GM18505 (cell line): ENCODE results near the gene GPD1L.
"Not testable (repeated sequence)": the region's sequence is repeated elsewhere in the genome, so short reads cannot be mapped to it uniquely, and the experiment has no call there.

Experiments
- ATAC-seq: cut with Tn5 transposase; IDR thresholded peaks from one replicate; pipeline ENCODE4 v1.9.1; 2021; ENCODE audit not compliant: unreplicated experiment
- POLR2A ChIP-seq: IDR thresholded peaks from 4 replicates; pipeline ENCODE4 v1.6.1; 2011; ENCODE audit warnings: borderline replicate concordance; ENCODE audit not compliant: insufficient read depth, insufficient read length; ENCODE audit errors: extremely low read depth

Gene GPD1L

DNA sequence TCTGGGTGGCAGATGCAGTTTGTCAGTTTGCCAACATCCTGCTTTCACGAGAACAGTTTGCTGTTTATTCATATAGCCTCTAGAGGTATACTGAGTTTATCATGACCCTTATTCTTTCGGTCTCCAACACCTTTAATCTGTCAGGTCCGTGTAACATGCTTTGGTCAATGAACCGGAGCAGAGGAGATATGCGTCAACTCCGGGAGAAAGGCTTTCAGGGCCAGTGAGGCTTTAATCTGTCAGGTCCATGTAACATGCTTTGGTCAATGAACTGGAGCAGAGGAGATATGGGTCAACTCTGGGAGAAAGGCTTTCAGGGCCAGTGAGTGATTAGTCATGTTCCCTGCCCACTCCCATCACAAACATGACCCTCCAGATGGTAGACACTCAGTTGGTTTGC is 16.9 kb upstream of the GPD1L start:
- no peak for ATAC-seq
- no peak for TF ChIP-seq POLR2A

DNA sequence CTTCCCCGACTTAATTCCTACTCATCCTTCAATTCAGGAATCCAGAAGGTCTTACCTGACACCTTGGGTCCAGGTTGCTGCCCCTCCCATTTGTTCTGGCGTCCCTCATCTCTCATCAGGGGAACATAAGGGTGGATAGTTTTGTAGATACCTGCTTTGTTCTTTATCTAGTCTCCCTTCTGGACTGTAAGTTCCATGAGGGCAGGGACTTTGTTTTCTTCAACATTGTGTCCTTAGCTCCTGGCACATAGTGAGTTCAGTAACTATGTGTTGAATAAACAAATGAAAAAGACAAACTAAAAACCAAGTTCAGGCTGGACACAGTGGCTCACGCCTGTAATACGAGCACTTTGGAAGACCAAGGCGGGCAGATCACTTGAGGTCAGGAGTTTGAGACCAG is 13.2 kb upstream of the GPD1L start:
- no peak for ATAC-seq
- no peak for TF ChIP-seq POLR2A

DNA sequence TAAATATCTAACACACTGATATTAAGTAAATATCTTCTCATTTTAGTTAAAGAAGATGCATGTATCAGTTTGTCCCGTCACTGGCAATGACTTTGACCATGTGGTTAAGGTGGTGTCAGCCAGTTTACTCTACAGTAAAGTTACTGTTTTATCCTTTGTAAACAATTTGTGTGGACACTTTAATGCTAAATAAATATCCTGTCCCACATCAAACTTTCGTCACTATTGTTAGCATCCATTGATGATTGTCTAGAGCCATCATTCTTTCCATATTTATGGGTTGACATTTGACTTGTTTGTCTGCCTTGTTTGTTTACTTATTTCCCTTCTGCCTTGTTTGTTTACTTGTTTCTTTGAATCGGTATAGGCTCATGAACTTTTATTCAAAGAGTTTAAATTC is 11.0 kb upstream of the GPD1L start:
- no peak for TF ChIP-seq POLR2A
- ATAC-seq: no peak

DNA sequence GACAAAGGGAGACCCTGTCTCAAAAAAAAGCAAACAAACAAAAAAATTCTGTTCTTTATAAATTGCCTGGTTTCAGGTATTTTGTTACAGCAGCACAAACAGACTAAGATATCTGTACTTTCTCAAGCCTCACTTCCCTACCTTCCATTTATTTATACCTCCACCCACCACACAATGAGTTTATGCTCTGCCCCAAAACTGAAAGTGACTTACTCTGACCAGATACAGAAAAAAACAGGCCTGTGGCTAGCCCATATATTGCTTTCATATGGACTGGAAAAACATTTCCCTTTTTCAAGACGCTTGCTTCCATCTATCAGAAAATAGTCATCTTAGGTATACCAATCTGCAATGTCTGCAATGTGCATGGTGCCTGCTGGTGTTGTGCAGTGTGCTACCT is 8.7 kb upstream of the GPD1L start:
- ATAC-seq: no peak
- TF ChIP-seq POLR2A: no peak

DNA sequence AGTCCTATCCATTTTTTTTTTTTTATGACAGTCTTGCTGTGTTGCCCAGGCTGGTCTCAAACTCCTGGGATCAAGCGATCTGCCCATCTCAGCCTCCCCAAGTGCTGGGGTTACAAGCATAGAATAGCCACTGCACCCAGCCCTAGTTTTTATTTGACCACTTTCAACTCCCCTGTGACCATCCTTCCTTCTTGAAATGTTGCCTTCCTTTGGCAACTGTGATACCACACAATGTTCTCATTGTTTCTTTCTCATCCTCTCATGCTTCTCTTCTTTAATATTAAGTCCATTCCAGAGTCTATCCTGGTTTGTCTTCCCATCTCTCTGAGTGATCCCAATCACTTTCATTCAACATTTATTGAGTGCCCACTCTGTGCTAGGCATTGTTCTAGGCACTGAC is 7.9 kb upstream of the GPD1L start:
- TF ChIP-seq POLR2A: no peak
- ATAC-seq: no peak

DNA sequence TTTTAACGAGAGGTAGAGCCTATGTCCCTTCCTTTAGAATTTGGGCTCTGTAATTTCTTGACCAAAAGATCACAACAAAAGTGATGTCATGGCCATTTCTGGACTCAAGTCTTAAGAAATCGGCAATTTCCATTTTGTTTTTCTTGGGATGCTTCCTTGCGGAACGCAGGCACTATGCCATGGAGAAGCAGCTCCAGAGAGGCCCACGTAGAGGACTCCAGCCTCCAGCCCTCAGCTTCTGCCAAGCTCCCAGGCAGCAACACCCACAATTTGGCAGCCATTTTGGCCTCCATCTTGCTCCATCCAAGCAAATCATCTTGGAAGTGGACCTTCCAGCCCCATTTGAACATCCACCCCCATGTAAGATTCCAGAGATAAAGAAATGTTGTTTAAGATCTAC is 6.0 kb upstream of the GPD1L start:
- TF ChIP-seq POLR2A: no peak
- no peak for ATAC-seq

DNA sequence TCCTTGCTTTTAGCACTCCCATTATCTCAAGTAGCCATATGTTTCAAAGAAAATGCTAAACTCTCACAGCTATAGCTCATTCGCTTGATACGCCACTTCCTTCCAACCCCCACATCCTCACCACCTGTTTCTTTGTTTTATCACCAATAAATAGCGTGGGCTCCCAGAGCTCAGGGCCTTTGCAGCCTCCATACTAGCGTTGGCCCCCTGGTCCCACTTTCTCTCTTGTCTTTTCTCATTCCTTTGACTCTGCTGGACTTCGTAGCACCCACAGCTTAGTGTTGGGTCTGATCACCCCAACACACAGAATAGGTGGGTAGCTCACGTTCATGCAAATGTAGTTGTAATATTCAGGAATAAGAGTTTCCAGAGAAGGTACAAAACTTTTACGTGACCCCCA is 4.1 kb upstream of the GPD1L start:
- no peak for ATAC-seq
- no peak for TF ChIP-seq POLR2A

DNA sequence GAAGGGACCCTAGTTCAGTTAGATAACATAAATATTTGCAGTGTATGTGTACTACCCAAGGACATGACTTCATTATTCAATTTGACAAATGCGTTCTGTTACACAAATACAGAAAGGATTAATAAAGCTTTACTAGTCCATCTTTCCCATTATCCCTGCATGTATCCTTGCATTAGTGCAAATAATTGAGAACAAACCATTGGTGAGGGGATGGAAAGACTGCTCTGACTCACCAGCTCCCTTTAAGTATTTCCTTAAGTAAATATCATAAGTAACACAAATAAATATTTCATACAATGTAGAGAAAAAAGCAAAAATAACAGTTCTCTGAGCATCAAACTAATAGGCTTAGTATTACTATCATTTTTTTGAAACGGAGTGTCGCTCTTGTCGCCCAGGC is 1.9 kb upstream of the GPD1L start:
- TF ChIP-seq POLR2A: no peak

DNA sequence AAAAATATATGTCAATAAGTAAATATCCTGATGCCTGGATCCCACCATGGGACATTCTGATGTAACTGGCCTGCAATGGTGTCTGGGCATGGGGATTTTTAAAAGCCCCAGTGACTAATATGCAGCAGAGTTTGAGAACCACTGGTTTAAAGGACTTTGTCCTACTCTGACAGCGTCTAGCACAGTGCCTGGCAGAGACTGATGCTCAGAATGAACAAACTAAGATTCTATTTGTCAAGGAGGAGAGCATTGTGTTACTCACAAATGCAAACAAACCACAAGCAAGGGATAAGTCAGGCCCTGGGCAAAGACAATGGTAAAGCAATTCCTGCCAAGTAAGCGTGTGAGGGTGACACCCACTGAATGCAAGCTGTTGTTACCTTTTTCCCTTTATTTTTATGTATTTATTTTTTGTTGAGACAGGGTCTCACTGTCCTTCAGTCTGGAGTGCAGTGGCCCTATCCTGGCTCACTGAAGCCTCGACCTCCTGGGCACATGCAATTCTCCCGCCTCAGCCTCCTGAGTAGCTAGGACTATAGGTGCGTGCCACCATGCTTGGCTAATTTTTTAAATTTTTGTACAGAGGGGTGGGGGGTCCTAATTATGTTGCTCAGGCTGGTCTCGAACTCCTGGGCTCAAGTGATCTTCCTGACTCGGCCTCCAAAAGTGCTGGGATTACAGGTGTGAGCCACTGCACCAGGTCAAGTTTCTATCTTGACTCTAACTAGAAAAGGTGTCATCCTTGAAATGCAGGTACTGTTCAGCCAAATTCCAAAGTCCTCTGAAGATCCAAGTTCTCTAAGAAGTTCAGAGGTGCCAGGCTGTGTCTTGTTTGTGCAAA is 909 bp upstream of the GPD1L start:
- TF ChIP-seq POLR2A: no peak
- ATAC-seq: no peak

More for the DNA sequence above, 1.9 kb upstream of the GPD1L start:
- no peak for ATAC-seq

DNA sequence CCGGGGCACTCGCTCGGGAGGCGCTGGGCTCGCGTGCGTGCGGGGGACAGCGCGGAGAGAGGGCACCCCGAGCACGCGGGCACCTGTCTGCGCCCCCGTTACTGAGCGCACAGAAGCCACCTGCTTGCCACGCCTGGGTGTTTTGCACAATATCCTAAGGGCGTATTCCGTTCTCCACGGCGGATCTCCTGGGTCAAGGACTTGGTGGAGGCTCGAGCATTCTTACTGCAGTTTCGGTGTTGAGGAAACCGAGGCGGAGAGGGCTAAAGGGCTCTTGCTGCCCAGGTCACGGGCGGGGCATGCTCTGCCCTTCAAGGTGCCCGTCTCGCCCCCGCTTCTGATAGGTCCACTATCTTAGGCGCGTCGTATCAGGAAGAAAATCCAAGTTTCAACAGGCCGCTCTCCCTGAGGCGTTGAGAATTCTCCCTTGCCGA is 526 bp downstream of the GPD1L start:
- no peak for ATAC-seq

DNA sequence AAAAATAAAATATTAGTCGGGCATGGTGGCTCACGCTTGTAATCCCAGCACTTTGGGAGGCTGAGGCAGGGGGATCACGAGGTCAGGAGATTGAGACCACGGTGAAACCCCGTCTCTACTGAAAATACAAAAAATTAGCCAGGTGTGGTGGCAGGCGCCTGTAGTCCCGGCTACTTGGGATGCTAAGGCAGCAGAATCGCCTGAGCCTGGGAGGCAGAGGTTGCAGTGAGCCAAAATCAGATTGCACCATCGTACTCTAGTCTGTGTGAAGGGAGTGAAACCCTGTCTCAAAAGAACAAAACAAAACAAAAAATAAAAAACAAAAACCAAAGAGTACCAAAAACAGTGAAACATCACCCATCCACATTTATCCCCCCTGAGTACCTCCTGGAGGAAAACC is 1.8 kb downstream of the GPD1L start:
- not testable (repeated sequence) for ATAC-seq

More for the DNA sequence above, 526 bp downstream of the GPD1L start:
- no peak for TF ChIP-seq POLR2A

DNA sequence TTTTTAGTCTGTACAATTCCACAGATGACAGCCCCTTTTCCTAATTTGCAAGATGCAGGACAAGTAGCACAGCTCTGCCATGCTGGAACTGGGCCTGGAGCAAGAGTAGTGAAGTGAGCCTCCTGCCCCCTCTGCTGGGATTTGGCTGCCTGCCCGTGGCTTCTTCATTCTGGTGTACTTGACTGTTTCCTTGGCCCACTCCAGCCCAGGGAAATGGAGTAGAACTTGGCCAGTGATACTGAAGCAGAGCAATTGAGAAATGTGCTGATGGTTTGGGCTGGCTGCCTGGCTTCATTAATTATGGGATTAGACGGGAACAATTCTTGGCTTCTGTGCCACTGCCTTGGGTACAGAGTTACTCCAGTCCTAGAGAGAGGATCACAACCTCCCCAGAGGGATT is 2.8 kb downstream of the GPD1L start:
- no peak for ATAC-seq
- TF ChIP-seq POLR2A: no peak

DNA sequence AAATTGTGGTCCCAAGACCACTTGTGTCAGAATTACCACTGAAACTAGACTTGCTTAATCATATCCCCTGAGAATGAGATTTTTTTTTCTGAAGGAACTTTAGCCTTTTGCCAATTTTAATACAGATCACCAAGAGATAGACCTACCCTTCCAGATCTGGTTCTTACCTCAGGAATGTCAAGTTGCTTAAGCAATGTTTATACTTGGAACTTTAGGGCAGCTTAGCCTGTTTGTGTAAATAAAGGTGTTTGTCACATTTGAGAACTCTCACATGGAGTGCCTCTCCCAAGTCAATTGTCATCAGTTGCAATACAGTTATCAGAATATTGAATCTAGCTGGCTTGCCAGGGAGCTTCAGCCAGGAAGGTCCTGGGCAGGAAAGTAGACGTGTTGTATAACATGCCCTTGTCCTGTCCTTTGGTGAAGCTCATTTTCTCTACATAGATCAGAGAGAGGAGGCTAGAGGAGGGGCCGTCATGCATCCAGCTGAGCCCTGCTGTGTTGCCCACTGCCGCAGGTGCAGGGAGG is 3.9 kb downstream of the GPD1L start:
- ATAC-seq: no peak
- no peak for TF ChIP-seq POLR2A

DNA sequence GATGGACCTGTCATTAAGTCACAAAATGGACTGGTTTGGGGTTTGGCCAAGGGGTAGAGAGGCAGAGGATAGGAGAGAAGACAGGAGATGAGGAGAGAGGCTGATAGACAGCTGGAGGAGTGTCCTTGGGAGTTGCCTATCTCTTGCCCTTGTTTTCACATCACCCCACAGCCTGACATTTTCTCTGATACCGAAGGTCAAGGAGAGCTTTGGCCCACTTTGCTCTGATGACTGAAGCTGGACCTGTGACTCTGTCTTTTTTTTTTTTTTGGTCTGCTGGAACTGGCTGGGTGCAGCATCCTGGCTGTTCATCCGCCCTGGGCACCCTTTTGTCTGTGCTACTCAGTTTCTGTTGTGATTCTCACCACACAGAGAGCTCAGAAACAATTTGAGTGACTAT is 5.1 kb downstream of the GPD1L start:
- no peak for ATAC-seq
- TF ChIP-seq POLR2A: no peak

DNA sequence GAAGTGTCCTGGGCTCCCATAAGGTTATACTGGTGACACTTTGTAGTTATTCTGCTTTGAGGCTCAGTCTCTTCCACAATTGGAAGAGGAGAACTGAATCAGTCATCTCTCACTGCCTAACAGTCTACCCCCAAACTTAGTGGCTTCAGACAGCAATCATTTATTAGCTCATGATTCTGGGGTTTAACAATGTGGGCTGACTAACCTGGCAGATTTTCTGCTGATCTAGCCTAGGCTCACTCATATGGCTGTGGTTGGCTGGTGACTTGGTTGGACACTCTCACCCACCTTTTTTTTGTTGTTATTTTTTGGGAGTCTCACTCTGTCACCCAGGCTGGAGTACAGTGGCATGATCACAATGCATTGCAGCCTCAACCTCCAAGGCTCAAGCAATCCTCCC is 7.1 kb downstream of the GPD1L start:
- no peak for ATAC-seq
- no peak for TF ChIP-seq POLR2A

DNA sequence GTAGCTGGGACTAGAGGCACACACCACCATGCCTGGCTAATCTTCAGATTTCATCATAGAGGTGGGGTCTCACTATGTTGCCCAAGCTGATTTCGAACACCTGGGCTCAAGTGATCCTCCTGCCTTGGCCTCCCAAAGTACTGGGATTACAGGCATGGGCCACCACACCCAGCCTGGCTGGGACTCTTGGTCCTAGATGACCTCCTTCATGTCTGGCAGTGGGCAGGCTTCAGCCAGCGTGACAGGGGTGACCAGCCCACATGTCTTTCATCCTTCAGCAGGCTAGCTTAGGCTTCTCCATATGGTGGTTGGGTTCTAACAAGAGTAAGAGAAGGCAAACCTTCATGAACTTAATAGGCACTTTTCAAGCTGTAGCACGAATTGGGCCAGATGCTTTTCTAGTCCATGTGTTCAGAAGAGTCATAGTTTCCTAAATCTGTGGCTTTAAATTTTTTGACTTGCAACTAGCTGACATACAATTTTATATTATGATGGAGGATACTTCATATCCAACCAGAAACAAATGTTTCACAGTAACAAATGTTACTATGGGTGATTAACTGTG is 7.6 kb downstream of the GPD1L start:
- no peak for ATAC-seq

DNA sequence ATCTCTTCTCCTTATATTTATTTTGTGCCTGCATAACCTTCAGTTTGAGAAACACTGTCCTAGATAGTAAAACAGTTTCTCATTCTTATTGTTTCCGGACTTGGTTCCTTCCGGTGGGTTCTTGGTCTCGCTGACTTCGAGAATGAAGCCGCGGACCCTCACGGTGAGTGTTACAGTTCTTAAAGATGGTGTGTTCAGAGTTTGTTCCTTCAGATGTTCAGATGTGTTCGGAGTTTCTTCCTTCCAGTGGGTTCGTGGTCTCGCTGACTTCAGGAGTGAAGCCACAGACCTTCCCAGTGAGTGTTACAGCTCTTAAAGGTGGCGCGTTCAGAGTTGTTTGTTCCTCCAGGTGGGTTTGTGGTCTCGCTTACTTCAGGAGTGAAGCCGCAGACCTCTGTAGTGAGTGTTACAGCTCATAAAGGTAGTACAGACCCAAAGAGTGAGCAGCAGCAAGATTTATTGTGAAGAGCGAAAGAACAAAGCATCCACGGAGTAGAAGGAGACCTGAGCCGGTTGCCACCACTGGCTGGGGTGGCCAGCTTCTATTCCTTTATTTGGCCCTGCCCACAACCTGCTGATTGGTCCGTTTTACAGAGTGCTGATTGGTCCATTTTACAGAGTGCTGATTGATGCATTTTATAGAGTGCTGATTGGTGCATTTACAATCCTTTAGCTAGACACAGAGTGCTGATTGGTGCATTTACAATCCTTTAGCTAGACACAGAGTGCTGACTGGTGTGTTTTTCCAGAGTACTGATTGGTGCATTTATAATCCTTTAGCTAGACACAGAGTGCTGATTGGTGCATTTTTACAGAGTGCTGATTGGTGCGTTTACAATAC is 8.3 kb downstream of the GPD1L start:
- ATAC-seq: not testable (repeated sequence)

More for the DNA sequence above, 7.6 kb downstream of the GPD1L start:
- TF ChIP-seq POLR2A: no peak
